Common myeloid progenitor, CD34-positive (primary cell): ENCODE results near the gene HEXIM2.
"Not testable (repeated sequence)": the region's sequence is repeated elsewhere in the genome, so short reads cannot be mapped to it uniquely, and the experiment has no call there.

Source experiments
- CTCF ChIA-PET: fragments of 350-600 bp; sonication (Branson Sonifier 250); formaldehyde crosslinking; loops from one replicate; lab custom pipeline; 2021; ENCODE audit warnings: antibody characterized with exemption; lab: Charles Lee
- POLR2A ChIA-PET: fragments of 350-600 bp; sonication (Branson Sonifier 250); formaldehyde crosslinking; loops from one replicate; lab custom pipeline; 2021; ENCODE audit warnings: antibody characterized with exemption; lab: Charles Lee
- DNase-seq, 3 donors: peaks; one replicate each; pipeline versions ENCODE4 v3.0.0 to v3.0.0-alpha.2; 2013
- H3K27ac ChIP-seq, 2 experiments: 1 replicate in 1 of 2; 2 replicates in 1 of 2; pipeline ENCODE4 v1.7.0; 2013; ENCODE audit warnings: inconsistent platforms in 2 of 2, low read length in 2 of 2, mild to moderate bottlenecking in 2 of 2, low read depth in 1 of 2, moderate library complexity in 1 of 2; ENCODE audit not compliant: severe bottlenecking in 2 of 2, insufficient read depth in 1 of 2, poor library complexity in 1 of 2
- H3K27me3 ChIP-seq, 5 experiments: replicated peaks in 2 of 5; 1 replicate in 3 of 5; 2 replicates in 2 of 5; pipeline versions ENCODE4 v1.6.1 to v1.7.0; 2013; ENCODE audit warnings: low read length in 4 of 5, mild to moderate bottlenecking in 2 of 5, moderate library complexity in 2 of 5, inconsistent platforms in 1 of 5; ENCODE audit not compliant: insufficient read depth in 5 of 5, control insufficient read depth in 4 of 5
- H3K36me3 ChIP-seq, 4 experiments: 1 replicate in 2 of 4; 2 replicates in 2 of 4; pipeline versions ENCODE4 v1.6.1 to v1.7.0; 2013; ENCODE audit warnings: low read length in 3 of 4, control low read depth in 1 of 4, mild to moderate bottlenecking in 1 of 4; ENCODE audit not compliant: control insufficient read depth in 4 of 4, insufficient read depth in 4 of 4
- H3K4me1 ChIP-seq, 4 experiments: 1 replicate in 3 of 4; 2 replicates in 1 of 4; pipeline versions ENCODE4 v1.6.1 to v1.7.1; 2013; ENCODE audit warnings: low read length in 3 of 4, mild to moderate bottlenecking in 3 of 4, control low read depth in 1 of 4, inconsistent platforms in 1 of 4, moderate library complexity in 1 of 4; ENCODE audit not compliant: control insufficient read depth in 4 of 4, insufficient read depth in 4 of 4; ENCODE audit errors: control extremely low read depth in 1 of 4
- H3K4me3 ChIP-seq, 7 experiments: 1 replicate in 4 of 7; 2 replicates in 3 of 7; pipeline versions ENCODE4 v1.5.1 to v1.7.0; 2013; ENCODE audit warnings: mild to moderate bottlenecking in 7 of 7, low read length in 6 of 7, moderate library complexity in 6 of 7, inconsistent platforms in 2 of 7, low read depth in 2 of 7, control low read depth in 1 of 7; ENCODE audit not compliant: insufficient read depth in 4 of 7, control insufficient read depth in 1 of 7; ENCODE audit errors: extremely low read depth in 1 of 7
- H3K9me3 ChIP-seq, 5 experiments: 1 replicate in 4 of 5; 2 replicates in 1 of 5; pipeline versions ENCODE4 v1.6.1 to v1.7.1; 2013; ENCODE audit warnings: low read length in 4 of 5, mild to moderate bottlenecking in 2 of 5, inconsistent platforms in 1 of 5, low read depth in 1 of 5, moderate library complexity in 1 of 5; ENCODE audit not compliant: control insufficient read depth in 4 of 5, insufficient read depth in 2 of 5; ENCODE audit errors: control extremely low read depth in 1 of 5
- WGBS: methylation state at CpG from one replicate; pipeline ENCODE4 v1.1.5; 2013; ENCODE audit not compliant: insufficient coverage; 5-methylcytosine and 5-hydroxymethylcytosine counted together

The HEXIM2 gene

GRCh38 chr17:45201880-45202279 lies 40.2 kb downstream of the HEXIM2 start:
- peaks cover 0 to 18% (median 10%) of the 10 kb centered on the region in 4 experiments for H3K4me1 ChIP-seq
- POLR2A ChIA-PET, H3K27me3 ChIP-seq, H3K27ac ChIP-seq, H3K4me3 ChIP-seq, H3K9me3 ChIP-seq, H3K36me3 ChIP-seq: not testable (repeated sequence)
- DNase-seq, result peak in 1 of 3 donors; percentile 6
- CTCF ChIA-PET, result interaction anchor here (0.6 to 2.1 kb wide), 7 partner anchors 33 to 423 kb away, joined by 3 to 17 read pairs (median 4); partner anchors contain the start of gene ACBD4
- WGBS, result 94% methylated on average over 4 of the region's 6 CpGs

GRCh38 chr17:45218895-45219661 lies 57.4 kb downstream of the HEXIM2 start:
- WGBS, result 27% methylated on average over 11 of the region's 12 CpGs
- Histone ChIP-seq H3K4me1 (peaks cover 15 to 42% (median 34%) of the 10 kb centered on the region in 4 experiments), H3K9me3 (no peaks in the 10 kb centered on the region), H3K27me3 (no peaks in the 10 kb centered on the region), H3K4me3 (peak overlapping the region in 1 of 7 experiments; percentile 23), H3K27ac (no peak overlapping the region), H3K36me3 (peaks cover 0 to 6% (median 3%) of the 10 kb centered on the region in 4 experiments)
- DNase-seq, result peak; percentile 72 to 84 (median 74)
- CTCF ChIA-PET, result interaction anchor here (0.7 to 13.5 kb wide), 34 partner anchors 9 to 210 kb away, joined by 3 to 420 read pairs (median 4); partner anchors contain the start of genes ACBD4, HEXIM1 and SPATA32
- POLR2A ChIA-PET, result interaction anchor here (0.7 to 4.3 kb wide), 5 partner anchors 11 to 910 kb away, joined by 3 to 35 read pairs (median 9); partner anchors contain the start of gene HEXIM1
